Fibroblast of skin of left quadriceps (primary cell): Measurements from ENCODE around the gene YWHAG.
"Not testable (repeated sequence)": the region's sequence is repeated elsewhere in the genome, so short reads cannot be mapped to it uniquely, and the experiment has no call there.

ENCODE experiments used
- DNase-seq, 2 experiments: peaks; one replicate each; pipeline ENCODE4 v3.0.0-alpha.2; 2013; ENCODE audit warnings: low read depth in 2 of 2

YWHAG gene

GRCh38 chr7:76358481-76359110 is at the start of gene YWHAG:
Gene YWHAG, minus strand, starts transcription at chr7:76358991. Its CDS starts 183 bp downstream, at chr7:76358808.
- peak in 1 of 2 experiments; percentile 69 for DNase-seq

- no peak for DNase-seq
Measured at GRCh38 chr7:76408121-76408560, 49.4 kb upstream of the YWHAG start.

DNA sequence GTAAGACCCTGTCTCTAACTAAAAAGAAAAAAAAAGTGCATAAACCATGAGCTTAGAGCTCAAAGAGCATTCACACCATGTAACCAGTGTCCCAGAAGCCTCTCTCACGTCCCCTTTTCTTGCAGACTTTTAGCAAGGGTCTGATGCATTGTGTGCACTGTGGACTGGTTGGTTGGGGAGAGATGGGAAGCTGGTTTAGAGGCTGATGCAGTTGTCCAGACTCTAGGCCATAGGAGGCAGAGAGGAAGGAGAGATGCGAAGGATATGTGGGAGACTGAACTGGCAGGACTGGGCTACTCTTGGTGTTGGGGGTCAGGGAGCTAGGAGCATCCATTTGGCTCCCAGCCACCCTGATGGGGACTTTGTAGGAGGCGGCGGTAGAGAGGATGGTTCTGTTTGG is 48.9 kb upstream of the YWHAG start:
- no peak for DNase-seq

DNA sequence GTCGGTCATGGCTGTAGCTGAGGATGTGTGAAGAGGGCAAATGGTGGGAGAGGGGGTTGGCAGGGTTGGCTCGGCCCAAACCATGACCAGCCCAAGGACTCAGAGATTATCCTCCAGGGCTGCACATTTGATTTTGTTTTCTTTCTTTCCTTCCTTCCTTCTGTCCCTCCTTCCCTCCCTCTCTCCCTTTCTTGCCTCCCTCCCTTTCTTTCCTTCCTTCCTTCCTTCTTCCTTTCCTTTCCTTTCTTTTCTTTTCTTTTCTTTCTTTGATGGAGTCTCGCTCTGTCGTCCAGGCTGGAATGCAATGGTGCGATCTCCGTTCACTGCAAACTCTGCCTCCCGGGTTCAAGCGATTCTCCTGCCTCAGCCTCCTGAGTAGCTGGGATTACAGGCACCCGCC is 46.9 kb upstream of the YWHAG start:
- no peak for DNase-seq

GRCh38 chr7:76403780-76404494 is 45.1 kb upstream of the YWHAG start:
- DNase-seq, result no peak

- DNase-seq, result not testable (repeated sequence)
Measured at GRCh38 chr7:76403097-76403496, 44.3 kb upstream of the YWHAG start.

GRCh38 chr7:76400248-76400647 is 41.5 kb upstream of the YWHAG start:
- no peak for DNase-seq

GRCh38 chr7:76397409-76398183 is 38.8 kb upstream of the YWHAG start:
- no peak for DNase-seq

DNA sequence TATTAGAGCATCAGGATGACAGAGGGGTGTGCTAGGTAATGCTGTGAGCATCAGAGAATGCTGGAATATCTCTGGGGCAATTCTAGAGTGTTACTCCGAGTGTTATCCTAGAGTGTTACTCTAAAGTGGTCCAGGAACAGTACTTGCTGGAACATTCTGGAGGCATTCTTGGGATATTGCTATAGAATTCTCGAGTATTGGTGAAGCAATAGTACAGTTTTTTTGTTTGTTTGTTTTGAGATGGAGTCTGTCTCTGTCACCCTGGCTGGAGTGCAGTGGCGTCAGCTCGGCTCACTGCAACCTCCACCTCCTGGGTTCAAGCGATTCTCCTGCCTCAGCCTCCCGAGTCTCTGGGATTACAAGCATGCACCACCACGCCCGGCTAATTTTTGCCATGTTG is 38.1 kb upstream of the YWHAG start:
- DNase-seq, result no peak

DNA sequence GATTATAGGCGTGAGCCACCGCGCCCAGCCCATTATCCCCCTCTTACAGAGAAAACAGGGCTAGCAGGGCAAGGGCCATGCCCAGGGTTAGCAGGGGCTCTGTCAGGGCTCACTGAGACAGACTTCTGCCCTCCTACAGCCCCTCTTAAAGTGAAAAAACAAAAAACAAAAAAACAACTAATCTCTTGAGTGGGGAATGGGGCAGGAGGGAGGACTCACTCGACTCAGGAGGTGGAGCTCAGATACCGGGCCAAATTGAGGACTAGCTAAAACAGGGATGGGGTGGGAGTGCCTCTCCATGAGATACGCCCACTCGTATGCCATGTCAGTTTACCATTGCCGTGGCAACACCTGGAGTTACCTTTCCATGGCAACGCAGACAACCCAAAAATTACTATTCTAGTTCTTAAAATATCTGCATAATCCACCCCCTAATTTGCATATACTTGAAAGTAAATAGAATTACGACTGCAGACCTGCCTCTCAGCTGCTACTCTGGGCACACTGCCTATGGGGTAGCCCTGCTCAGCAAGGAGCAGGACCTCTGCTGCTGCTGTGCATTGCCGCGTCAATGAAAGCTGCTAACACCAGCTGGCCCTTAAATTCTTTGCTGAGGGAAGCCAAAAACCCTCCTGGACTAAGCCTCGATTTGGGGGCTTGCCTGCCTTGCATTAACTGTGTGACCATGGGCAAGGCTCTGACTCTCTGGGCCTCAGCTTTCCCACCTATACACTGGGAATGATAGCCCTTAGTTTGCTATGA is 37.4 kb upstream of the YWHAG start:
- DNase-seq, result no peak

DNA sequence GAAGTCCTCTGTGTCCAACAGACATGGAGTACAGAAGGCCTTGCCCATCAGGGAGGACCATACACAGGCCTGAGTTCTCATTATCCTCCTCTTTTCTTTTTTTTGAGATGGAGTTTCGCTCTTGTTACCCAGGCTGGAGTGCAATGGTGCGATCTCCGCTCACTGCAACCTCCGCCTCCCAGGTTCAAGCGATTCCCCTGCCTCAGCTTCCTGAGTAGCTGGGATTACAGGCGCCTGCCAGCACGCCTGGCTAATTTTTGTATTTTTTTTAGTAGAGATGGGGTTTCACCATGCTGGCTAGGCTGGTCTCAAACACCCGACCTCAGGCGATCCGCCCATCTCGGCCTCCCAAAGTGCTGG is 36.8 kb upstream of the YWHAG start:
- DNase-seq, result not testable (repeated sequence)

GRCh38 chr7:76394957-76395356 is 36.2 kb upstream of the YWHAG start:
- no peak for DNase-seq

DNA sequence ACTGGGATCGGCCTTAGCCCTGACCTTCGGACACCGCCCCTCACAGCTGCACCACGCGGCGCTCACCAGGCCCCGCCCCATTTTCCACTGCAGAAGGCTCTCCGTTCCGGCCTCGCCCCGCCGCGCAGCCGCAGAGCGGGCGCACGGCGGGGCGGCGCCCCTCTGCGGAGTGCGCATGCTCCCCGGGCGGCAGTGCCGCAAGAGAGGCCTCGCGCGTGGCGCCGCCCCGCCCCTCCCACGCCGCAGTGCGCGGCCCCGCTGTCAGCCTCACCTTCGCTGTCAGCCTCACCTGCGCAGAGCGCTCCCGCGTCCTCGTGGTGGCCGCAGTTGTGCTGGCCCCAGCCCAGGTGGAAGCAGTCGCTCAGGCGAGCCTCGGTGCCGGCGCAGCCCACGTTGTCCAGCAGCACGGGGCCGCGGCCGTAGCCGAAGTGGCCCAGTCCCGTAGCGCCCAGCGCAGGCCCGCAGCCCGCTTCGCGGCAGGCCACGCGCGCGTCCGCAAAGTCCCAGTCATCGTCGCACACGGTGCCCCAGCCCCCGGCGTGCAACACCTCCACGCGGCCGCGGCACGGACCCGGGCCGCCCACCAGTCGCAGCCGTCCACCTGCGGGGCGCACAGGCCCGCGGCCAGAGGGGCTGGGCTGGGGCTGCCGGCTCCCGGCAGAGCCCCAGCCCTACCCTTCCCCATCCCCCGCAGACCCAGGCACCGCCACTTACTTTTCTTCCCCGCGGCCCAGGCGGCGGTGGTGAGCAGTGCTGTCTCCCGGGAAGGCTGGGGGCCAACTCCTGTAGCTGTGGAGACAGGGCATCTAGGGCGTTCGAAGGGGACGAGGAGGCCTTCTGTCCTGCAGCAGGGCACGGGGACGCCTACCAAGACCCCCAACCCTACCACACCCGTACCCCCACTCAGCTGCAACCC is 34.6 kb upstream of the YWHAG start:
- peak; percentile 52 for DNase-seq

DNA sequence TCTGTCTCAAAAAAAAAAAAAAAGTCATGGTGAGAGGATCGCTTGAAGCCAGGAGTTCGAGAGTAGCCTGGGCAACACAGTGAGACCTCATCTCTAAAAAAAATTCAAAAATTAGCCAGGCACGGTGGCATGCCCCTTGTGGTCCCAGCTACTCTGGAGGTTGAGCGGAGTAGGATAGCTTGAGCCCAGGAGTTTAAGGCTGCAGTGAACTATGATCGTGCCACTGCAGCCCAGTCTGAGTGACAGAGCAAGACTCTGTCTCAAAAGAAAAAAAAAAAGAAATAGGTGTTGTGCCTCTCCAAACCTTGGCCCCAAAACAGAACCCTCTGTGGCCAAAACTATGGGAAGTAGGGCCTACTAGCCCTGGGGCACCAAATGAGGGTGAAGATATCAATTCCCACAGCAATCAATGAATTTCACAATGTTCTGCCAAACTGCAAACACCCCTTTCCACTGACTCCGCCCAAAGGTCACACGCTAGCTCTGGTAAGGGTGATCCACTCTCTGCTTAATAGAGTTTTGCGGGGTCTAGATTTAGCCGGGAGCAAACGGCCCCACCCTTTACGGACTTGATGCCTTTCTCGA is 33.8 kb upstream of the YWHAG start:
- no peak for DNase-seq

- no peak for DNase-seq
Measured at GRCh38 chr7:76390092-76390491, 31.3 kb upstream of the YWHAG start.

- DNase-seq, result not testable (repeated sequence)
Measured at GRCh38 chr7:76387789-76388188, 29.0 kb upstream of the YWHAG start.

GRCh38 chr7:76386691-76387260 is 28.0 kb upstream of the YWHAG start:
- no peak for DNase-seq

- DNase-seq, result no peak
Measured at GRCh38 chr7:76383089-76383944, 24.5 kb upstream of the YWHAG start.

GRCh38 chr7:76381814-76382213 is 23.0 kb upstream of the YWHAG start:
- no peak for DNase-seq
